ENCODE measurements around the gene B4GAT1.
A peak's percentile ranks its signal among the peaks of the same experiment; 100 is the strongest.
"Not testable (repeated sequence)": the region's sequence is repeated elsewhere in the genome, so short reads cannot be mapped to it uniquely, and the experiment has no call there.

The B4GAT1 gene

DNA sequence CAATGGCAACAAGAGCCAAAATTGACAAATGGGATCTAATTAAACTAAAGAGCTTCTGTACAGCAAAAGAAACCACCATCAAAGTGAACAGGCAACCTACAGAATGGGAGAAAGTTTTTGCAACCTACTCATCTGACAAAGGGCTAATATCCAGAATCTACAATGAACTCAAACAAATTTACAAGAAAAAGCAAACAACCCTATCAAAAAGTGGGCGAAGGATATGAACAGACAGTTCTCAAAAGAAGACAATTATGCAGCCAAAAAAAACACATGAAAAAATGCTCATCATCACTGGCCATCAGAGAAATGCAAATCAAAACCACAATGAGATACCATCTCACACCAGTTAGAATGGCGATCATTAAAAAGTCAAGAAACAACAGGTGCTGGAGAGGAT is 27.1 kb downstream of the B4GAT1 start:
- DNase-seq: not testable (repeated sequence)

DNA sequence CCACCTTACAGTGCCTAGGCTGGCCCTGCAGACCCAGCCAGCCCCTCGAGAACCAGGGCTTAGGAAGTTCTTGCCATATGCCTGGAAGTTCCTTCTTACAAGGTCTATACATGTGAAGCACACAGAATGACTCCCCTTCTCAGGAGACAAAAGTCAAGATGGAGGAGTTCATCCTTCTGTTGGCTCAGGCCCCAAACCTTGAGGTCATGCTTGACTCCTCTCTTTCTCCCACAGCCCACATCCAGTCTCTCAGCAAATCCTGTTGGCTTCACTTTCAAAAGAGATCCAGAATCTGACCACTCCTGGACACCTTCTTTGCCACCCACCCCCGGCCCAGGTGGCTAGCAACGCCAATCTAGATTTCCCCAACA is 28.8 kb downstream of the B4GAT1 start:
- no peak for DNase-seq

- peak; percentile 73 for DNase-seq
Measured at GRCh38 chr11:66317723-66318599, 29.5 kb downstream of the B4GAT1 start.

GRCh38 chr11:66317322-66317722 is 30.1 kb downstream of the B4GAT1 start:
- peak; percentile 69 for DNase-seq

- DNase-seq: peak; percentile 36
Measured at GRCh38 chr11:66316849-66317251, 30.6 kb downstream of the B4GAT1 start, which contains the start of gene CD248. Gene CD248 (minus strand): TSS chr11:66317044. CDS start chr11:66317027, 17 bp downstream.

- peak; percentile 57 for DNase-seq
Measured at GRCh38 chr11:66315921-66316811, 31.3 kb downstream of the B4GAT1 start.

GRCh38 chr11:66315498-66315885 is 31.9 kb downstream of the B4GAT1 start:
- DNase-seq: no peak

DNA sequence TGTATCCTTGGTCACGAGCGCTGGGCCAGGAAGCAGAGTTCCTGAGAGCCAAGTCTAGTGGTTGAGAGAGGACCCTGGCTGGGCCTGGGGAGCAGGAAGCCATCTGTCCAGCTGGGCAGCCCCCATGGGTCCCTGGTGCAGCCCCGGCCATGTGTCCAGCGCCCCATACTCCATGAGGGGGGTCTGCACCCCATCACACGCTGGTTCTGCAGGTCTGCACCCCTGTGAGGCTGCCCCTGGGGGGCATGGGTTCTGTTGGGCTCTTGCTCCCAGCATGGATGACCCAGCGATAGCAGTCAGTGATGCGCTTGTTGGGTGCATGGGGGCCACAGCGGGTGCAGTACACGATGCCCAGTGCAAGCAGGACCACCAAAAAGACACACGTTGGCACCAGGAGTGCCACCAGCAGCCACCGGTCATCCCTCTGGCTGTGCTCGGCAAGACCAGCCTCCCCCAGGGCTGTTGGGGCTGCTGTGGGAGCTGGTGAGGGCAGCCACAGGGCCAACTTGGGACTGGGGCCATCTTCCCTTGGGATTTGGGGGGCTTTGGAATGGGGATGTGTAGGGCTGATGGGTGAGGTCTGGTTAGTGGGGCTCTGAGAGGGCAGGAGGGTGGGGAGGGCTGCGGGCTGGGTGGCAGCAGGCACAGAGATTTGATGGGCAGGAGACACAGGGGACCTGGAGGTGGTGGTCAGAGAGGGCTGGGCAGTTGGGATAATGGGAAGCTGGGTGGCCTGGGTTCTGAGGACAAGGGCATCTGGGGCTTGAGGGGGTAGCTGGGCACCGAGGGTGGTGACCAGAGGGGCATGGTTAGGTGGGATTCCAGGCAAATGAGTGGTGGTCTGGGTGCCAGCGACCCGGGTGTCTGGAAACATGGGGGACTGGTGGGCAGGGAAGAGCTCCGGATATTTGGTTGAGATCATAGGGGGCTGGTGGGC is 32.6 kb downstream of the B4GAT1 start:
- no peak for DNase-seq

GRCh38 chr11:66314186-66314501 is 33.3 kb downstream of the B4GAT1 start:
- no peak for DNase-seq

GRCh38 chr11:66313321-66314185 is 33.9 kb downstream of the B4GAT1 start:
- no peak for DNase-seq

DNA sequence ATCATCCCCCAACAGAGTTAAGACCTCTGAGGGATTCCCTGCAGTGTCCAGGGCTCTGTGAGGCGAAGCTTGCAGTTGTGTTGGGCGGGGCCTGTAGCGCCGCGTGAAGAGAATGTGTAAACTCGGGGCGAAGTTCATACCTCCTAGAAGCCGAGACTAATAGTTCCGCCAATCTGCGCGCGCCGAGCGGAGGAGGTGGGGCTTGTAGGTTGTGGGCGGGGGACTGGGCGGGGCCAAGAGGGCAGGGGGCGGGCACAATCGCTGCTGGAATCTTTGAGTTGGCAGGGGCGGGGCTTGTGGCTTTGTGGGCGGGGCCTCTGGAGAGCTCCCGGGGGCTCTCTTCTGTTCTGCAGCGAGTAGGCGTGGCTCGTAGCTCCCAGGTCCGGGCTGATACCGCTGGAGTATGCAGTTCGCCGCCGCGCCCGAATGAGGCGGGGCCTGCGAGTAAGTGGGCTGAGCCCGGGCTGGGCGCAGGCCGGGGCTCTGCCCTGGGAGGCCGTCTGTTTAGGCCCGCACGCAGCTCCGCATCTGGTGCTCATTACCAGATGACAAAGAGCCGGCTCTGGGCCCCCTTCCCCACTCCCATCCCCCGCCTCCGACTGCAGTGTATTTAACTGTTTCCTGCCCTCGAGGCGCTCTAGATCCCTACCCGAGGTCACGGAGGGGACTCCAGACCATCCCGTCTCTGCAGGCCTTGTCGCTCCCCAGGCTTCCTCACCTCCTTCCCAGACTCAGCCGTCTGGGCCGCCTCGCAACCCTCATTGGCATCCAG is 34.7 kb downstream of the B4GAT1 start:
- DNase-seq: peak; percentile 99

DNA sequence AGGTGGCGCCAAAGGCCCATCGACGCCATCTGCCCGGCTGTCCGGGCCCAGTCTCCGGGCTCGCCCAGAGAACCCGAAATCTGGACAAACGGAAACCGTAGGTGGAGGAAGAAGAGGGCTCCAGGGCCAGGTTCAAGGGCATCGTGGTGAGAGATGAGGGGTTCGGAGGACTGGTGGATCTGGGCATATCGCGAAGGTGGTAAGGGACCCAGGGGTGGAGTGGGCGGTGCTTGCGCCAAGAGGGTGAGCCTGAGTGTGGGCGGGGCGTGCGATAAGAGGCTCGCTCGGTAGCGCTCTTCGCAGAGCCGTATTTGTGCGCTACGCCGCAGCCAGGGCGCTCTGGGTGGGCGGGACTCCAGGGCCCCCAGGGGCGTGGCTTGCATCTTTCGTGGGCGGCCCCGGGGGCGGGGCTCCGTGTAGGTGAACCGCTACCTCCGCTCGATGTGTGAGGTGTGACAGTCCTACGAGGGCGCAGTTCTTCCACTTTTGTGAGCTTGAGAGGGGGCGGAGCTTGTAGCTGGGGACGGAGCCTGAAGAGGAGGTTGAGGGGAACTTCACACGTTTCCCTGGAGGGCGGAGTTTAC is 35.4 kb downstream of the B4GAT1 start:
- peak; percentile 98 for DNase-seq

DNA sequence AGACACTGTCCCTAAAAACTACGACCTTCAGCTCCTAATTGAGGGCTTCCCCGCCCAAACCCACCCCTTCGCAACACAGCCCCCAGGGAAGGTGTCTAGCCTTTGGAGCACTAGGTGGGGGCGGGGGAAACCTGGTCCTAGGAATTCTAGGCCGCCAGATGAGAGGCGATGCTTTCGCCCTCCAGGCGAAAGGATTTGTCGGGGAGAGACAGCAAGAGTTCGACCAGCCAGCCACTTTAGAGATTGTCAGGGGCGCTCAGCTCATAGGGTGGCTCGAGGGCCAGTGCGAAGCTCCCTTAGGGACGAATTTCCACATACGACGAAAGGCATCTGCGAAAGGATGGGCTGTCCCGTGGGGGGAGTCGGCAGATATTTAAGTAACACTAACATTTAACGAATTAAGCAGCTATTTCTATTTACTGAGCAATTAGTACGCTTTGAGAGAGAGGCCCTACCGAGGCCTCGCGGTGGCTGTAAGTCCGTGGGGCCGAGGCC is 35.9 kb downstream of the B4GAT1 start:
- no peak for DNase-seq

GRCh38 chr11:66310803-66311440 is 36.5 kb downstream of the B4GAT1 start:
- not testable (repeated sequence) for DNase-seq

DNA sequence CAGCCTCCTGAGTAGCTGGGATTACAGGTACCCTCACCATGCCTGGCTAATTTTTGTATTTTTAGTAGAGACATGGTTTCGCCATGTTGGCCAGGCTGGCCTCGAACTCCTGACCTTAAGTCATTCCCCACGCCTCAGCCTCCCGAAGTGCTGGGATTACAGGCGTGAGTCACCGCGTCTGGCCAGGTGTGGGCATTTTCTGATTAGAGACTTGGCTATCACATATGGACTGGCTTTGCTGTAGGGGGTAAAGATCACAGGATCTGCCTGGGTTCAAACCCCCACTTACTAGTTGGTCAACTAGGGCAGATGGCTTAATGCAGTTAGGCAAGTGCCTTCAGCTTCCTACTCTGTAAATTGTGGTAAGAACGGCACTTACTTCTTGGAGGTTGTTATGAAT is 37.1 kb downstream of the B4GAT1 start:
- no peak for DNase-seq

DNA sequence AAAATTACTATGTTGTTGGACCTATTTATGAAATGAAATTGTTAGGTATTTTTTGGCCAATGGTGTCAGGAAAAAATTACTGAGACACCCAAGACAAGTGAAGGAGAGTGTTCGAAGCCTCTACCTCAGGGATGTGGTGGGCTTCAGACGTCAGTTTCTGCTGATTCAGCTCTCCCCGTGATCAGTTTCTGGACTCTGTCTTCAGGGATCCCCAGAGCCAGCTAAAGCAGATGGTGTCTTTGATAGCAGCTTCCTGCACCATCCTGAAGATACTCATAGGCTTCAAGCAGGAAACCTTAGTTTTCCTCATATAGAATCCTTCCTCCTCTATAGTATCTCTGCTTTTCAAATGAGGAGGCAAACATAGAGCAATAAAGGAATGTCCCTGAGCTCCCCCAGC is 38.0 kb downstream of the B4GAT1 start:
- no peak for DNase-seq

DNA sequence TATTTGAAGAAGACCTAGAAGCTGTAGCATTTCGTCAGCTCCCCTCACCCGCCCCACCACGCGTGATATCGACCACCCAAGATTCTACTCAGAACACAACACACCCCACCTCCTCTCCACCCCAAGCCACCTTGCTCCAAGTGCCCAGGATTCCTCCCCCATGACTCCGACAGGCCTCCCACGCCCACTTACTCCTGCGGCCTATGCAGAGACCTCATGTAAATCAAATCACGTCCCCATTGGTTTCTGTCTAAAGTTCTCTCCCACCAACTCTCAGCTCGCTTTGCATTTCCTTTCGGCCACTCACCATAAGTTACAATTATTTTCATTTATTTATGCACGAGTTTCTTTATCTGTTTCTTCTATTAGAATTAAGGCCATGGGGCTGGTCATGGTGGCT is 44.8 kb downstream of the B4GAT1 start:
- no peak for DNase-seq

- no peak for DNase-seq
Measured at GRCh38 chr11:66299186-66299585, 48.2 kb downstream of the B4GAT1 start.

GRCh38 chr11:66297610-66298009 is 49.8 kb downstream of the B4GAT1 start:
- no peak for DNase-seq
